Uterus (tissue), 2 donors: ENCODE results near the gene TSEN34.

Source experiments
- POLR2A ChIP-seq, 2 donors: fragments of 450-650 bp; IDR thresholded peaks; one replicate each; pipeline ENCODE4 v1.6.1; 2016; ENCODE audit warnings: antibody characterized with exemption in 2 of 2, mild to moderate bottlenecking in 1 of 2, moderate library complexity in 1 of 2
- TF ChIP-seq, protein P1 (sequence below), 4 experiments: fragments of 200-600 bp in 2 of 4; fragments of 450-650 bp in 2 of 4; sonication (generic) in 2 of 4; IDR thresholded peaks; one replicate each; pipeline ENCODE4 v1.5.1; 2016 to 2019; ENCODE audit warnings: antibody characterized with exemption in 4 of 4, mild to moderate bottlenecking in 2 of 4, moderate library complexity in 1 of 4

DNA sequence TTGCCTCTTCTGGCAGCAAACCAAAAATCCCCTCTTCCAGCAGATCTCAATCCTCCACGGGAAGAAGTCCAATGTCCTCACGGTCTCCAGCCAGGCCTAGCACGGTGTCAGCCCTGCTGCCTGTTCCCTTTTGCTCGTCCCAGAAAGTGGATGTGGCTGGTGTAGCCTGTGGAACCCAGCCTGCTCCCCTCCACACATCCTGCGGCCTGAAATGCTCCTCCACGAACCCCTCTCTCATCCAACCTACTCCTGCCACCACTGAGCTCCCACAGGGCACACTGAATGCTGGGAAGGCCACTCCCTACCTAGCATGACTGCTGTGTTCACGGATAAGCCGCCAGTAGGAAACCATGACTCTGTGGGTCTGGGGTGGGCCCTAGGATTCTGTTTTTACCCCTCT, 4.8 kb upstream of the TSEN34 start:
- TF ChIP-seq POLR2A (IDR thresholded peaks at IDR 0.05), result no peak
- TF ChIP-seq, protein P1, sequence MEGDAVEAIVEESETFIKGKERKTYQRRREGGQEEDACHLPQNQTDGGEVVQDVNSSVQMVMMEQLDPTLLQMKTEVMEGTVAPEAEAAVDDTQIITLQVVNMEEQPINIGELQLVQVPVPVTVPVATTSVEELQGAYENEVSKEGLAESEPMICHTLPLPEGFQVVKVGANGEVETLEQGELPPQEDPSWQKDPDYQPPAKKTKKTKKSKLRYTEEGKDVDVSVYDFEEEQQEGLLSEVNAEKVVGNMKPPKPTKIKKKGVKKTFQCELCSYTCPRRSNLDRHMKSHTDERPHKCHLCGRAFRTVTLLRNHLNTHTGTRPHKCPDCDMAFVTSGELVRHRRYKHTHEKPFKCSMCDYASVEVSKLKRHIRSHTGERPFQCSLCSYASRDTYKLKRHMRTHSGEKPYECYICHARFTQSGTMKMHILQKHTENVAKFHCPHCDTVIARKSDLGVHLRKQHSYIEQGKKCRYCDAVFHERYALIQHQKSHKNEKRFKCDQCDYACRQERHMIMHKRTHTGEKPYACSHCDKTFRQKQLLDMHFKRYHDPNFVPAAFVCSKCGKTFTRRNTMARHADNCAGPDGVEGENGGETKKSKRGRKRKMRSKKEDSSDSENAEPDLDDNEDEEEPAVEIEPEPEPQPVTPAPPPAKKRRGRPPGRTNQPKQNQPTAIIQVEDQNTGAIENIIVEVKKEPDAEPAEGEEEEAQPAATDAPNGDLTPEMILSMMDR (IDR thresholded peaks at IDR 0.05), result no peak
